GM12875 (cell line): Measurements from ENCODE around the gene C11orf91.

Source experiments
- H3K4me3 ChIP-seq: one replicate; pipeline ENCODE4 v1.5.1; 2011; ENCODE audit warnings: low read depth, low read length, control low read depth
- TF ChIP-seq, protein P1 (sequence below): IDR thresholded peaks from 2 replicates; pipeline ENCODE4 v1.5.1; 2011; ENCODE audit warnings: low read depth, mild to moderate bottlenecking, control low read depth, inconsistent platforms, low read length, moderate library complexity, borderline replicate concordance; ENCODE audit not compliant: insufficient read depth

Gene C11orf91

GRCh38 chr11:33700063-33700501 is 544 bp downstream of the C11orf91 start:
- TF ChIP-seq, protein P1, sequence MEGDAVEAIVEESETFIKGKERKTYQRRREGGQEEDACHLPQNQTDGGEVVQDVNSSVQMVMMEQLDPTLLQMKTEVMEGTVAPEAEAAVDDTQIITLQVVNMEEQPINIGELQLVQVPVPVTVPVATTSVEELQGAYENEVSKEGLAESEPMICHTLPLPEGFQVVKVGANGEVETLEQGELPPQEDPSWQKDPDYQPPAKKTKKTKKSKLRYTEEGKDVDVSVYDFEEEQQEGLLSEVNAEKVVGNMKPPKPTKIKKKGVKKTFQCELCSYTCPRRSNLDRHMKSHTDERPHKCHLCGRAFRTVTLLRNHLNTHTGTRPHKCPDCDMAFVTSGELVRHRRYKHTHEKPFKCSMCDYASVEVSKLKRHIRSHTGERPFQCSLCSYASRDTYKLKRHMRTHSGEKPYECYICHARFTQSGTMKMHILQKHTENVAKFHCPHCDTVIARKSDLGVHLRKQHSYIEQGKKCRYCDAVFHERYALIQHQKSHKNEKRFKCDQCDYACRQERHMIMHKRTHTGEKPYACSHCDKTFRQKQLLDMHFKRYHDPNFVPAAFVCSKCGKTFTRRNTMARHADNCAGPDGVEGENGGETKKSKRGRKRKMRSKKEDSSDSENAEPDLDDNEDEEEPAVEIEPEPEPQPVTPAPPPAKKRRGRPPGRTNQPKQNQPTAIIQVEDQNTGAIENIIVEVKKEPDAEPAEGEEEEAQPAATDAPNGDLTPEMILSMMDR, result no peak
- peak overlapping the region; percentile 64 for H3K4me3 ChIP-seq

DNA sequence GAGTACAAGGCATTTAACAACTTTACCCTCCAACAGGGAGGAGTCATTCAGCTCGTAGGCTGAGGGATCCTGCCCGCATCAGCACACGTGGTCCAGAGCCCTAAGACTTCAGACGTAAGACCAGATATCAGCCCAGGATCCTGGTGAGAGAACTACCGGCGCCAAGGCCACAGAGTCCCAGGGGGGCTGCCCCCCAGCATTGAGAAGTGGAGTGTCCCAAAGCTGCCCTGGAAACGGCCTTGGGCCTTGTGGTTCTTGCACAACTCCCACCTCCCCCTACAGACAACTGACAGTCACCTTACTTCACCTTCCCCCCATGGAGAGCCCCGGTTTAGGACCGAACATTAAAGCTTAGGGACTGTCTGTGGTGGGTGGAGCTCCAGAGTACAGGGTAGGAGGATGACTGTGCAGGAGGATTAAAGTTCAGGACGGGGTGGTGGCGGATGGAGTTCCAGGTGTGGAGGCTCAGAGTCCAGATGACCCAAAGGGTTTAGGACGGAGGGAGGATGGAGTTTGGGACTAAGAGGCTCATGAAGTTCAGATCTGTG is 1.0 kb downstream of the C11orf91 start:
- TF ChIP-seq, protein P1, result no peak
- H3K4me3 ChIP-seq, result no peak overlapping the region

DNA sequence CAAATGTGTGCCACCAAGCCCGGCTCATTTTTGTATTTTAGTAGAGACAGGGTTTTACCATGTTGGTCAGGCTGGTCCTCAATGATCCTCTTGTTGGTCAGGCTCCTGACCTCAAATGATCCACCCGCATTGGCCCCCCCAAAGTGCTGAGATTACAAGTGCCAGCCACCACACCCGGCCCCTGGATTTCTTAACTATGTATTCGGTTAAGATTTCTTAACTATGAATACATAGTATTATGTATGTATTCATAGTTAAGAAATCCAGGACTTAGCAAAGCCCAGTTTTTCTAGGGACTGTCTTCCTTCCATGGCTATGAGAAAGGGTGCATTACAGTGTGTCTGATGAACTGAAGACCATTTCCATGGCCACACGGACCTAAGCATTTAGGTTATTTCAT is 1.7 kb downstream of the C11orf91 start:
- TF ChIP-seq, protein P1, result no peak
- H3K4me3 ChIP-seq, result no peak overlapping the region

DNA sequence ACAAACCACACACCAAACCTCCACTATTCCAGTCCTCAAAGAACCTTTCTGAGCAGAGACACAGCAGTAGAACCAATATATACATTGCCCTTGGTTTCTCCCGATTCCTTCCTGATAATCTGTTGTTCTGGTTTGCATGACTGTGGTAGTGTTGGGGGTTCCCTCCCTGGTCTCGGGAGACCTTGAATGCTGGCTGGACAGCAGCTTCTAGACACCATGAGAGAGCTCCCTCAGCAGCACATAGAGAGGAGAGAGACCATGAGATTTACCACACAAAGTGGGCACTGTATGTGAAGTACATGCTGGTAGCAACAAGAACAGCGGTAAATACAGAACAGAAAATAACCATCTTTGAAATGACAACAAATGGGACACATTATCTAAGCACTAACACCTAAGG is 2.6 kb downstream of the C11orf91 start:
- TF ChIP-seq, protein P1, result no peak
- H3K4me3 ChIP-seq, result no peak overlapping the region

DNA sequence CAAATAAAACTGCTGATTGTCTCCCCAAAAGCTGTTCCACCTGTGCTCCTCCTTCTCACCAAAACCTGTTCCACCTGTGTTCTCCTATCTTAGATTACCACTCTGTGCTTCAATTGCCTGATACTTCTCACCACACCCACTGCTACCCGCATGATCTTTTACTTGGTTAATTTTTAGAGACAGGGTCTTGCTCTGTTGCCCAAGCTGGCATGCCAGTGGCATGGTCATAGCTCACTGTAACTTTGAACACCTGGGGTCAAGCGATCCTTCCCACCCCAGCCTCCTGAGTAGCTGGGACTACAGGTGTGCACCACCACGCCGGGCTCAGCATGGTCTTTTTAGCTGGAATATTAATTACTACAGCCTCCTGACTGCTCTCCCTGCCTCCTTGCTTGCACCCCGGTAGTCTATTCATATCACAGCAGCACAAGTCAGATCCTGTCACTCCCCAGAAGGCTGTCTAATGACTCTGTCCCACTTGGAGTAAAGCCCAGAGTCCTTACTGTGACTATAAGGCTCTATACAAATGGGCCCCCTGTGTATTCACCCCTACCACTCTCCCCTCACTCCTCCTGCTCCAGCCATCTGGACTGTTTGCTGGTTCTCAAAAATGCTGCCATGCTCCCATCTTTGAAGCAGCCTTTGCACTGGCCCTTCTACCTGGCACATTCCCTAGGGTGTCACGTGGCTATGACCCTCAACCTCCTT is 3.5 kb downstream of the C11orf91 start:
- TF ChIP-seq, protein P1, result no peak
- no peak overlapping the region for H3K4me3 ChIP-seq

GRCh38 chr11:33696411-33696810 is 4.2 kb downstream of the C11orf91 start:
- TF ChIP-seq, protein P1, result no peak

GRCh38 chr11:33695051-33695566 is 5.5 kb downstream of the C11orf91 start:
- TF ChIP-seq, protein P1, result no peak

More at GRCh38 chr11:33696411-33696810, 4.2 kb downstream of the C11orf91 start:
- no peak overlapping the region for H3K4me3 ChIP-seq

More at GRCh38 chr11:33695051-33695566, 5.5 kb downstream of the C11orf91 start:
- no peak overlapping the region for H3K4me3 ChIP-seq
